CD4-positive, alpha-beta T cell treated with Interleukin-2 at 100 ng/mL for 4 hours (primary cell): ENCODE results near the gene UTS2.

ENCODE experiments used
- DNase-seq: peaks from one replicate; pipeline ENCODE4 v3.0.0-alpha.2; 2020; ENCODE audit warnings: low spot score

Gene UTS2

GRCh38 chr1:7852804-7853683 lies at the start of gene UTS2:
TSS of gene UTS2 (minus strand) at chr1:7853065. CDS start at chr1:7853003, 62 bp downstream.
- no peak for DNase-seq

- DNase-seq: no peak
Observed at GRCh38 chr1:7899741-7900140, 46.9 kb upstream of the UTS2 start.

DNA sequence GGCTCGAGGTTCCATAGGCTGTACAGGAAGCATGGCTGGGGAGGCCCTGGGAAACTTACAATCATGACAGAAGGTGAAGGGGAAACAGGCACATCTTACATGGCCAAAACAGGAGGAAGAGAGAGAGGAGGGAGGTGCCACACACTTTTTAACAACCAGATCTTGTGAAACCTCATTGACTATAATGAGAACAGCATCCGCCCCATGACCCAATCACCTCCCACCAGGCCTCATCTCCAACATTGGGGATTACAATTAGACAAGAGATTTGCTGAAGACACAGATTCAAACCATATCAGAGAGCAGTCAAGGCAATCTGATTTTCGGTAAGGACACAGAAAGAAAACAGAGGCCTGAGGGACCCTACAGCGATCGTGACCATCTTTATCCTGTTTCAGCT lies 46.1 kb upstream of the UTS2 start:
- DNase-seq: peak; percentile 4

GRCh38 chr1:7896994-7897393 lies 44.1 kb upstream of the UTS2 start:
- DNase-seq: no peak

DNA sequence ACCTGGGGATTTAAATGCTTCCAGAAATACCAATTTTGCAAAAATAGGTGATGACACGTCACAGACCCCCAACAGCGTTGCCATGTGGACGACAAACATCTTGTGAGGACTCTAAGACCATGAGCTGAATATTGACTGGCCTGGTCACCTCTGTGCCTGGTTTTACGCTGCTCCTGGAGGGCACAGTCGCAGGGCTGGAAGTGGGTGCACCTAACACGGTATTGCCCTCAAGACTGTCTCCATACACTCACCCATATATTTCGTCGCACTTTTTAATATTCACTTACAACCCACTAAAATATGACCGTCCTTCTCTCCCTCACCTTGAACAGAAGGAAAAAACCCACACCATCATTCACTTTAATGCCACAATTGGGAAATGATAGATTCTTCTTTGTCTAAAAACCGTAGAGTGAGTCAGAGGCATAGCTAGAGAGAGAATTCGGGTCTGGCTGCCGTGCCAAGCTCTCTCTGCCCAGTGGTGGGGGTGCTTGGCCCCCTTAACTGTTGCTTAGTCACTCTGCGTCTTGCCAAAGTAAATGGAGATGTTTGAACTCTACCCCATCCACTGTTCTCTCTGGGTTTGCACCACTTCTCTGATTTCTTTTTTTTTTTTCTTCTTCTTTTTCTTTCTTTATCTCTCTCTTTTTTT lies 40.8 kb upstream of the UTS2 start:
- DNase-seq: no peak

DNA sequence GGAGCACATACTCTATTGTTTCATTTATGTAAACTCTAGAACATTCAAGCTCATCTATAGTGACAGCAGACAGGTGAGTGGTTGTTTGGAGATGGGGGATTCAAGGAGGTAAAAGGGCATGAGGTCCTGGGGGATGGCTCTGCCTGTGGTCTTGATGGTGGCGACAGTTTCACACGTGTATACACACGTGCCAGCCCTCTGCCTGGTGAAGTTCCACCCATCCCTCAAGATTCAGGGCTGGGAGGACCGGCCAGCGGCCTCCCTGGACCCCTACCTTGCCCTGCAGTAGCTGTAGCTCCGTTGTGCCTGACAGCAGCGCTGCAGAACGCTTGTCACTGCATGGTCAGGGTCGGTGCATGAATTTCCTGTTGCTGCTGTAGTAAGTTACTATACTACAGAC lies 38.9 kb upstream of the UTS2 start:
- no peak for DNase-seq

DNA sequence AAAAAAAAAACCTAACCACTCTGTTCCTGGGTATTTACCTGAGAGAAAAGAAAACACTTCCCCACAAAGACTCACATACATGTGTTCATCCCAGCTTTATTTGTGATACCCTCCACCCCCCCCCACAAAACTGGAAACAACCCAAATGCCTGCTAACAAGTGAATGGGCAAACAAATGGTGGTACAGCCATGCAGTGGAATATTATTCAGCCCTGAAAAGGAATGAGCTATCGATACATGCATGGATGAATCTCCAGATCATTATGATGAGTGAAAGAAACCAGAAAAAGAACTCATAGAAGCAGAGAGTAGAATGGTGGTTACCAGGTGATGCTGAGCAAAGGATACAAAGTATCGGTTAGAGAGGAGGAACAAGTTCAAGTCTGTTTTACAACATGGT lies 38.0 kb upstream of the UTS2 start:
- no peak for DNase-seq

GRCh38 chr1:7888248-7889081 lies 35.6 kb upstream of the UTS2 start:
- no peak for DNase-seq

DNA sequence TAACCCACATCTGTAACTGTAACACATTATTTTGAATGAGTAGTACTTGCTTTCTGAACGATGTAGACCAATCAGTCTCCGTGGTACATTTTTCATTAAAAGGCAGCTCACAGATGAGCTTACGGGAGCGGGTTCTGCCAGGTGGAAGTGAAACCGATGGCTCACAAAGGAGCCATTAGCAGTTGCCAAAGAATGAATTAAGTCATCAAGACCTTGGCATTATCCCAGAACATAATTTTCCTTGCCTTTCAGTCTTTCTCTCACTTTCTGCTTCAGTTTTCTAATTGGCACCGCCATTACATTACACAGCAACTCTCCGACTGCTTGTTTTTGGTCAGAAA lies 33.5 kb upstream of the UTS2 start:
- no peak for DNase-seq

GRCh38 chr1:7885513-7886404 lies 32.9 kb upstream of the UTS2 start:
- DNase-seq: no peak

- DNase-seq: no peak
Observed at GRCh38 chr1:7884757-7885156, 31.9 kb upstream of the UTS2 start.

GRCh38 chr1:7879228-7879627 lies 26.4 kb upstream of the UTS2 start:
- no peak for DNase-seq

GRCh38 chr1:7878027-7878426 lies 25.2 kb upstream of the UTS2 start:
- DNase-seq: no peak

DNA sequence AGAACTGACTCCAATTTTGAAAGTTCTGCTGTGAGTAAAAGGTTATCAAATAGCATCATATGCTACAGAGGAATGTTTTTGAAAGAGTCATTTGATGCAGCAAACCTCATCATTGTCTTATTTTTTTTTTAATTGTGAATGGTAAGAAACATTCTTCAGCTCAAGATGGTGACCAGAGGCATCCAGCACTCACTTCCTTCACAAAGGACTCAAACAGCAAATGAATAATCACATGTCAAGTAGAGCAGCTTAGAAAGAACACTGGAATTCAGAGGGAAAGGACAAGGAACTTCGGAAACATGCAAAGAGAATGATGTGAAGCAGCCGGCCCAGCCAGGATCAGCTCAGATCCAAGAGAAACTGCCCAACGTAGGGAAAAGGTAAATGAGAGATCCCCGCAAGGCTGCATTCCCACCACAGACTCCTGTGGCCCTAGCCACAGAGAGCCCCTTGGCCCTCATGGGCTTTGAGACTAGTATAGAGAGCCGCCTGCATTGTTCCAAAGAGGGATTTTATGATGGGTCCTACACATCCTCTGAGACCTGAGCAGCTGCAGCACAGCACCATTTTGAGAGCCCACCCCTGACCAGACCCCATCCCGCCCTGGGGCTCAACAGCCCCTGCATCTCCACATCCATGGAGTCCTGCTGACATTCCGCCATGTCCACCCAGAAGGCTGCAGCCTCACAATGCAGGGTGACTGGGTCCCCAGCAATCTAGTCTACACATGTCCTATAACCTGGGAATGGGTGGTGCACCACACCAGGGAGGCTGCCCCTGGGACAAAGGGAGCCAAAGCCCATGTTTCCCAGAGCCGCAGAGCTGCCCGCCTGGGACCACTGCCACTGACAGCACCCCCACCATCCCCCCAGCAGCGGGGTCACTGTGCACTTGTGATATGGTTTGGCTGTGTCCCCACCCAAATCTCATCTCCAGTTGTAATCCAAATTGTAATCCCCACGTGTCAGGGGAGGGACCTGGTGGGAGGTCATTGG lies 21.2 kb upstream of the UTS2 start:
- DNase-seq: no peak

- no peak for DNase-seq
Observed at GRCh38 chr1:7871136-7871535, 18.3 kb upstream of the UTS2 start.

- no peak for DNase-seq
Observed at GRCh38 chr1:7869136-7869920, 16.5 kb upstream of the UTS2 start.

- no peak for DNase-seq
Observed at GRCh38 chr1:7868070-7868780, 15.4 kb upstream of the UTS2 start.

GRCh38 chr1:7865978-7866377 lies 13.1 kb upstream of the UTS2 start:
- no peak for DNase-seq

- DNase-seq: no peak
Observed at GRCh38 chr1:7863756-7864328, 11.0 kb upstream of the UTS2 start.
